Measurements from ENCODE around the gene MAP4K4.
"Not testable (repeated sequence)": the region's sequence is repeated elsewhere in the genome, so short reads cannot be mapped to it uniquely, and the experiment has no call there.

The MAP4K4 gene

DNA sequence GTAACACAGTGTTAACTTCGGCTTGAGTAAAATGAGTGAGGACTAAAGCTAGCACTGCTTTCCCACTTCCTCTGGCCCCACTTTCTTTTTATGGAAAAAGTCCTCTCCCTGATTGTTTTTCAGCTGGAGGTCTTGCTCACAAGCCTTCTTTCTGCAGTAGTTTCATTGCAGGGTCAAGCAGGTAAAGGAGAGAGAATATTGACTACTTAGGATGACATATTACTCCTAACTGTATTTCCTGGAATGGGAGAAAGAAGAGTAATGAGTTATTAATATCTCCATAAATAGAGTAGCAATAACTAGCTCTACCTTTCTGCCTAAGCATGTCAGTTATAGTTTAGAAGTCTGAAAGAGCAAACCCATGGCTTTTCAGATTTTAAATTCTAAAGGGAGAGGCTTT lies 45.0 kb downstream of the MAP4K4 start:
- no peak for DNase-seq (ENCODE audit: low read depth in 3 of 3)

DNA sequence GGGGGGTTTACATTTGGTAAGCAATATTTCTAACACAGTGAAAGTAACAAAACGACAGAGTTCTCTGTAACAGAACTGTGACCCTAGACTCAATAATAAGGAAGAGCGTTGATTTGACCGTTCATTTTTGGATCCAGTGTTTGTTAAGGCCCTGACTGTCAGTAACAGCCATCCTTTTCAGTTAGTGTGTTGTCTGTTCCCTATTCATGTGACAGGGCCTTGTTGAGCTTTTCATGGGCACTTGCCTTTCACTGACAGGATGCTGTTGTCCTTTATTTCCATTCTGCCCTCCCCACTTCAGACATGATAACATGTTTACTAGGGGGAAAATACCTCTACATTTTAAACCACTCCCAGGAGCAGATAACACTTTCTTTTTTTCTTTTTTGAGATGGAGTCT lies 45.8 kb downstream of the MAP4K4 start:
- no peak for DNase-seq (ENCODE audit: low read depth in 3 of 3)

DNA sequence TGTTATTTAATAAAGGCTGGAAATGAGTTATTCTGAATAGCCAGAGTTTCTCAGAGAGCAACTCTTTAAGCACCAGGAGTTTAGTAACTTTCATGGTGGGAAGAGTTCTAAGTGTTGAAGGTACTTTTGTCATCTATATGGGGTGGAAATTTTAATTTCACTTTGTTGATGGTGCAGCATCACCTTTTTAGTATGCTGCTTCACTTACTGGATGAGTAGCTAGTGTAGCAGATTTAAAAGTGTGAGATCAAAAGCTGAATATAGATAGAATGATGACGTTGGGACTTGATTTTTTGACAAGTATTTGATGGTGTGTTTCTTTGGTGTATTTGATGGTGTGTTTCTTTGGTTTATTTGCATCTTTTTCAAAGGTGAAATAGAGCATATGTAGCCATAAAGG lies 47.3 kb downstream of the MAP4K4 start:
- no peak for DNase-seq (ENCODE audit: low read depth in 3 of 3)

DNA sequence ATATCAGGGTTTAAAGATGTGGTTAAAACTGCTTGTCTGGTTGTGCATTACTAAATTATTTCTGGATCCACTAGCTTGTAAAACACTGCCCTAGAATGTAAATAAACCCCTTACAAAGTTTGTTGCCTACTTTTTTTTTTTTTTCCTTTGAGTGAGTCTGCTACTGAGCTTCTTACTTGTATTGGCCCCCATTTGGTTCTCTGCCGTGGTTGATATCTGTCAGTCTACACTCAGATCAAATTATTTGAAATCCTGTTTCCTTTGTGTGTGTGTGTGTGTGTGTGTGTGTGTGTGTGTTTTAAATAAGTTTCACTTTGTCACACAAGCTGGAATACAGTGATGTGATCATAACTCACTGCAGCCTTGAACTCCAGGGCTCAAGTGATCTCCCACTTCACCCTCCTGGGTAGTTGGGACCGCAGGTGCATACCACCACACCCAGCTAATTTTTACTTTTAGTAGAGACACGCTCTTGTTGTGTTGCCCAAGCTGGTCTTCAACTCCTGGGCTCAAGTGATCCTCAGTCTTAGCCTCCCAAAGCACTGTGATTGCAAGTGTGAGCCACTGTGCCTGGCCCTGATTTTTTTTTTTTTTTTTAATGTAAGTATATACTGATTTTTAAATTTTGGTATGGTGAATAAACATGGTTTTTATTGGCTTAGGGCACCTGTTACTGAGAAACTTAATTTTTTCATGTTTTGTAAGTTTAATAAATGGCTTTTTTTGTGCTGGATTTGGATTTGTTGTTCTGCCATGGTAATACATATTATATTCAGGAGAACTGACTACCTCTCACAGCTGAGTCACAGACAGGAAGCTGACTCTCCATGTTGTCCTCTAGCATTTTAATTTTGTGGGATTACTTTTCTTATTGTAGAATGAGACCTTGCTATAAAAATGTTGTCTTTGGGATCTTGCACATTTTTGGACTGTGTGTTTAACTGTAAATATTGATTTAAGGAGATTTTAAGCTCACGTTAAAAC lies 48.5 kb downstream of the MAP4K4 start:
- no peak for DNase-seq (ENCODE audit: low read depth in 3 of 3)

DNA sequence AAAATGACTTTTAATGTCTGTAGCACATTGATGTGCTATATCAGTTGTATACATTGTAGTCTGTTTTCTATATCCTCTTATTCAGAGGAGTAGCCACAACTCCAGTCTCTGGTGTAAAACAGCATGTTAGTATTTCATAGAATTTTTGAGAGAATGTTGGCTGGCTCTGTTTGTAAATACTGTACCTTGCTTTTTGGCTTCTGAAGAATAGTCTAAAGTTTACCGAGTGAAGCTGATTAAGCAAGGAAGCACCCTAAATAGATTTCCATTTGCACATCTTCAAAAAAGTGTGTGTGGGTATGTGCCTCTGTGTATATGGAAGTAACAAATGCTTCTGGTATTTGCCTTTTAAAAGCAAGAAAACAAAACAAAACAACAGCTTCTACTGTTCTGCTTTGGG lies 50.5 kb downstream of the MAP4K4 start:
- no peak for DNase-seq (ENCODE audit: low read depth in 3 of 3)

DNA sequence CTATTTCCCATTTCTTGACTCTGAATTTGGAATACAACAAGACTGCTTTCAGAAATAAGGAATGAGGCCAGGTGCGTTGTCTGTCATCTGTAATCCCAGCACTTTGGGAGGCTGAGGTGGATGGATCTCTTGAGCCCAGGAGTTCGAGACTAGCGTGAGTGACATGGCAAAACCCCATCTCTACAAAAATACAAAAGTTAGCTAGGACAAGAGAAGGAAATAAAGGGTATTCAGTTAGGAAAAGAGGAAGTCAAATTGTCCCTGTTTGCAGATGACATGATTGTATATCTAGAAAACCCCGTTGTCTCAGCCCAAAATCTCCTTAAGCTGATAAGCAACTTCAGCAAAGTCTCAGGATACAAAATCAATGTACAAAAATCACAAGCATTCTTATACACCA lies 51.0 kb downstream of the MAP4K4 start:
- not testable (repeated sequence) for DNase-seq (ENCODE audit: low read depth in 3 of 3)

DNA sequence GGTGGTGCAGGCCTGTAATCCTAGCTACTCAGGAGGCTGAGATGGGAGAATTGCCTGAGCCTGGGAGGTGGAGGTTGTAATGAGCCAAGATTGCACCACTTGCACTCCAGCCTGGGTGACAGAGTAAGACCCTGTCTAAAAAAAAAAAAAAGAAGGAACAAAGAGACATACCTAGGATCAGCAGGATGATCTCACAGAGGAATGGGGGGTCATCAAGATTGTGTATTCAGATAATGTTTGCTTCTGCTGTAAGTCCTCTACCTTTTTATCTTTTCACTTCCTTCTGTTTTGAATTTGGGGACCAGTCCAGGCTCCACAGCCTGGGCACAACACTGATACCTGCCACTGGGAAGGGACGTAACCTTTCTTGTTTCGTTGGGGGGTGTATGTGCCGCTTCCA lies 53.2 kb downstream of the MAP4K4 start:
- DNase-seq (ENCODE audit: low read depth in 3 of 3), result no peak

DNA sequence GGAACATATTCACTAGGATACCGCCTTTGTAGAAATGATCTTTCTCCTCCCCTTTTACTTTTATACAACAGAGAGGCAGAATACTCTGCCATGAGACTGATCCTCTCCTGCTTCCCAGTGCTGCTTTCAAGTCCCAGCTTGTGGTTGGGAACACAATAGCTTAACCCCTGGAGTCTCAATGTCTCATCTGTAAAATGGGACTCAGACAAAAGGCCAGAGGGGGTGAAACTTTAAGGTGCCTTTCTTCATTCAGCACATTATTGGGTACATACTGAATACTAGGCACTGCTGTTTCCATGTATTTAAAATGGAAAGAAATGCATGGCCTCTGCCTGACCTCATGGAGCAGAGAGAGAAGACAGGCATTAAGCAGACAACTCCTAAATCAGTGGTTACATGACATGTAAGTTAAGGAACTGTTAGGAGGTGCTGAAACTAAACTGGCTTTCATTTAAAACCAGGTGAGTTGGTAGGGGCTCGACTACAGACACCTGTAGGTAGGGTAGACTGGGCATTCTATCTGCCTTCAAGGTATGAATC lies 53.8 kb downstream of the MAP4K4 start:
- no peak for DNase-seq (ENCODE audit: low read depth in 3 of 3)

DNA sequence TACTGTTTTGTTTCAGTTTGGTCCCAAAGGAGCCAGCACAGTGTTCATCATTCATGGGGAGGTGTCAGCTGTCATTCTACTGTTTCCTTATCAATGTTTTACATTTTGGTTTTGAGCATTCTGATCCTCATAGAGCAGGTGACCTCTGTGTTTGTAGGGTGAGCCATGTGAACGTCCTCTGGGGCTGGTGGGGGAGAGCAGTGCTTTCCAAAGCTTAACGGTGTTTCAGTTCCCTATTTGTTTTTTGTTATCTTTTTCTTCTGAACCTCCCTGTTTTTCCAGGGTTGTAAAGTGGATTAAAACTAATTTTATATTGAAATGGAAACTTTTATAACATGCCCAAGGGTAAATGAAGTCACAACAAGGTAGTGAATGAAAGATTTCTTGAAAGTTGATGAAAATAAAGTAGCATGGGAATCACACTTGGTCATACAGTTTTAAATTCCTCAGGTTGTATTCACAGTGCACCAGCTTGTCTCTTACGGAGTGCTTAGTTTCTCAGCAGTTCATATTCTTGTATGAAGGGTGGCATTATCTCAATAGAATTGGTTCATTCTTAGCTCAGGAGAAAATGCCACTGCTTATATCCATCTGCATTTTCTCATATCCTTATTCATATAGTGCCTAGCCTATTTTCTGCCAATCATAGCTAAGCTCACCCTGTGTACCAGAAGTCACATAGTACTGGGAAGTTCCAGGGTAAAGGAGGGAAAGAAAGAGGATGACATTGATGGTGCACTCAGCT lies 54.5 kb downstream of the MAP4K4 start:
- no peak for DNase-seq (ENCODE audit: low read depth in 3 of 3)

DNA sequence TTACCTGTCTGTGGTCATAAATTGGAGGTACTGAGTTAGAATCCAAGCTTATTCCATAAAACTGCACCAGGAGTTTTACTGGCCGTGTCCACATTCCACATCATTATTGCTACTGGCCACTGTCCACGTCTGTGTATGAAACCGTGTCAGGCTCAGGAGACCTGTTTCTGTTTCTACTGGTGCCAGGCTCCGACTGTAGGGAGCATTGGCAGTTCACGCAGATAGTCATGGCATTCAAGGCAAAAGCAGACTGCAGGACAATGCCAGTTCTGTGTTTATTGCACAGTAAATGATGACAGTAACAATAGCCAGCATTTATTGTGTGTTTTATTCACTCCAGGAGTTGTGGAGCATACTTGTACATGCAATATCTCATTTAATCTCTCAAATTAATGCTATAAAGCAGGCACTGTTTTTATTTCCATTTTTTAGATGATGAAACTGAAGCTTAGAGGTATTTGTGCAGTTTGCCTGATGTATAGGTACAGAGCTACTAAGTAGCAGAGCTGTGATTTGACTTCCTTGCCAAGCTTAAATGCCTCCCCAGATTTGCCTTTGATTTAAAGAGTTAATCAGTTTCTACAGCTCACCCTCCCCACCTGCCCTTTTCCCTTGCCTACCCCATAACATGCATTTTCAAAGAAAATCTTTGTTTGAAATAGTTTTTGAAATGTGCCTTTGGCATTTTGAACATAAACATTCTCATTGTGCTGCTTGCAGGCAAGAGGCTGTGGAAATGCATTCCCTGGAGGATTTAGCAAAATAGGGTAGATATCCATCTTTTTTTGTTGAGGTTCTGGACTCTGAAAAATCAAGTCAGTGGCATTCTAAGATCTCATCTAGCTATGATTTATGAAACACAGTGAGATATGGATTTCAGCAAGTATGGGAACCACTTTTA lies 55.5 kb downstream of the MAP4K4 start:
- DNase-seq (ENCODE audit: low read depth in 3 of 3), result no peak

DNA sequence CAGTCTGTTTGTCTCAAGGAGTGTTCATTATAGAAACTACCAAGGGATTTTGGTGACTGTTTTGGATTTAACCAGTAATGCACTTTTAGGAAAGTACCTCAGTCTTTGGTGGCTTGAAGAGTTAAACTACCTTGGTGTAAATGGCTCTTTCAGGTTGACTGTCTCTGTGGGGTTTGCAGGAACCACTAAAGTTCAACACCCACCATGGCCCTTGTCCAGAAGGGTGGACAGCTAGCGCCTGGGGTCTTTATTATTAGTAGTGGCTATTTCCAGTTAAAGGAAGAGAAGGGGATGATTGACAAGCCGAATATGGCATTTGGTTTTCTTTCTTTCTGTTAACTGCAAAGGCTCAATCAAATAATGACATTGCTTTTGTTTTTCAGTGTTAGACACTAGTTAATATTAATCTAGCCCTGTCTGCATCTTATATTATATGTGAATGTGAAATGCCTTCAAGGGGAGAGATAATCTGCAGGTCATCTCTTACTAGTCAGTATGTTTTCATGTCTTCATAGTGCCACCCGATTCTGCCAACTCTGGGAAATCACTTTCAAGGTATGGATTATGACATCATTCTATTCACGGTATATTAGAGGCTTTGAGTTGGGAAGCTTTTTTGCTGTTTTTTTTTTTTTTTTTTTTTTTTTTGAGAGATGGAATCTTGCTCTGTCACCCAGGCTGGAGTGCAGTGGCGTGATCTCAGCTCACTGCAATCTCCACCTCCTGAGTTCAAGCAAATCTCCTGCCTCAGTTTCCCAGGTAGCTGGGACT lies 56.4 kb downstream of the MAP4K4 start:
- no peak for DNase-seq (ENCODE audit: low read depth in 3 of 3)

DNA sequence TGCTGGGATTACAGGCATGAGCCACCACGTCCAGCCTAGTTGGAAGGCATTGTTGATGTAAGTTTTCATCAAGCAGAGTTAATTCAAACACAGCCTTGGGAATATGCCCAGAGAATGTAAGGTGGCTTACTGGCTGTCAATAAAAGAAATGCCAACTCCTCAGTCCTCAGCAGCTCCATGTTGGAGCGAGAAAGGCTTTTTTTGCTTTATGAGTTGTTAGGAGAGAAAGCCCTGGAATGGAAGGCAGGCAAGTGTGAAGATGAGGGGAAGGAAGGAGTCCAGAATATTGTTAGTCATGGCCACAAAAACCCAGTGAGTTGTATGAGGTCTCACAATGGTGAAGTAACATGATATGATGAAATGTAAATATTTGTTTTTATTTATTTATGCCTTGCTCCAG lies 57.1 kb downstream of the MAP4K4 start:
- no peak for DNase-seq (ENCODE audit: low read depth in 3 of 3)

DNA sequence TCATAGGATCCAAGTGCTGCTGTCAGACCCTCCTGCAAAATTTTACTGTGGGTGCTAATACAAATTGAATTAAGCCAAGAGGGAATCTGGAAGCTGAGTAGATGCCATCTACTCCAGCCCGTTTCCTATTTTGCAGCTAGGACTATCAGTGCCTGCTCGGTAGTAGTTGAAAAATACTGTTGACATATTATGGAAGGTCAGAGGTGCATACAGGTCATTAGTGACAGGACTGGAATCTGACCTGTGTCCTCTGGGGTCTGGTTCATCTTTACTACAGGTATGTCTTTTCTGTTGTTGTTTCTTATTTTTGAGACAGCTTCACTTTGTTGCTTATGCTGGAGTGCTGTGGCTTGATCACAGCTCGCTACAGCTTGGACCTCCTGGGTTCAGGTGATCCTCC lies 58.8 kb downstream of the MAP4K4 start:
- no peak for DNase-seq (ENCODE audit: low read depth in 3 of 3)

DNA sequence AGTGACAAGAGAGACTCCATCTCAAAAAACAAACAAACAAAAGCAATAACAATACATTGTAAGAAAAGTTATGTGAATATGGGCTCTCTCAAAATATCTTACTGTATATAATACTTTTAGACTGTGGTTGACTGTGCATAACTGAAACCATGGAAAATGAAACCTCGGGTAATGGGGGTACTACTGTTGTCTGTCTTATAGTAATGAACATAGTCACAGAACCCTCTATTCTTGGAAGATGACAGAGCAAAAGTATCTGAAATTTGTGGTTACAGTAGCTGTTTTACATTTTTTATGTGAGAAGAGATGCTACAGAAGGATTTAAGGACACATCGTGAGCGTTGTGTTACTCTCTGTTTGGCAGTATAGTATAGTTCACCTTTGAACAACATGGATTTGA lies 60.5 kb downstream of the MAP4K4 start:
- no peak for DNase-seq (ENCODE audit: low read depth in 3 of 3)

DNA sequence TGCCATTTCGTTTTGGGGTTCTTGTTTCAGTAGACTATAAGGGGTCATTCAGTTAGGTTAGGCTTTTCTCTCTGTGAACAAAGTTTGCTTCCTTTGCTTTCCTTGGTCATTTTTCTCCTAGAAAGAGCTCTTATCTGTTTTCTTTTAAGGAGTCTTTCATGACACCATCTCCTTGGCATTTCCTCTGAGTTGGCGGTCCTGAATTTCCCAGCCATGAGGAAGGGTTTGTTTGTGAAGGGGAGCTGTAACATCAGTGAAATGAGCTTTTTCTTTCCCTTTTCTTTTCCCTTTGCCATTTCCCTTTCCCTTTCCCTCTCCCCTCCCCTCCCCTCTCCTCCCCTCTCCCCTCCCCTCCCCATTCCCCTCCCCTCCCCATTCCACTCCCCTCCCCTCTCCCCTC lies 61.7 kb downstream of the MAP4K4 start:
- DNase-seq (ENCODE audit: low read depth in 3 of 3), result no peak

DNA sequence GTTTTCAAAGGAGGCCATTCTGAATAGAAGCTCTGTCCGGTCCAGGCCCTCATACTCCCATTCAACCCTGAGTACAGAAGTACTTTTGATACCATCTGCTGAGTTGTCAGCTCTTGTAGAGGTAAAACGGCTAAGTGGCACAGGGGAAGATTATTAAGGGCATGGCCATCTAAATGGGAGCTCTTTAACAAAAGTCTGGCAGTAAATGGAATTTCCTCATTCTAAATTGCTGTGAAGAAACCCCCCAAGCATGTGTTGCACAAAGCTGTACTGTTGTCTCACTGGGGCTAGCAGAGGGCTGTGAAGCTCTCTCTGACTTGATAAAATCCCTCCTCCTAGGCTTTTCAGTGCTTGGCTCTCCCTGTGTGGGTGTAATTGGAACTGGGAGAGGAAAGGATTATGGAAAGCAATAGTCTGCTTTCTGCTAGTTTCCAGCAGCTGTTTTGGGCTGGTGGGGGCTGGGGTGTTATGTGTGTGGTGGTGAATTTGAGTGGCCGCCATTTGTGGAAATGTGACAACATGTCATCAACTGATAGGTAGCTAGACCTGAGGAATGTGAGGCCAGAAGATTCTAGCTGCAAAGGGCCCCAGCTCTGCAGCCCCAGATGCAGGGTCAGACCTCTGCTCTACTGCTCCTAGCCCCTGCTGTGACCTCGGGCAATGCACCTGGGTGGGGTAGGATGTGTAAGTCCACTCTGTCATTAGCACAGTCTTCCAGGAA lies 65.1 kb downstream of the MAP4K4 start:
- DNase-seq (ENCODE audit: low read depth in 3 of 3), result no peak

DNA sequence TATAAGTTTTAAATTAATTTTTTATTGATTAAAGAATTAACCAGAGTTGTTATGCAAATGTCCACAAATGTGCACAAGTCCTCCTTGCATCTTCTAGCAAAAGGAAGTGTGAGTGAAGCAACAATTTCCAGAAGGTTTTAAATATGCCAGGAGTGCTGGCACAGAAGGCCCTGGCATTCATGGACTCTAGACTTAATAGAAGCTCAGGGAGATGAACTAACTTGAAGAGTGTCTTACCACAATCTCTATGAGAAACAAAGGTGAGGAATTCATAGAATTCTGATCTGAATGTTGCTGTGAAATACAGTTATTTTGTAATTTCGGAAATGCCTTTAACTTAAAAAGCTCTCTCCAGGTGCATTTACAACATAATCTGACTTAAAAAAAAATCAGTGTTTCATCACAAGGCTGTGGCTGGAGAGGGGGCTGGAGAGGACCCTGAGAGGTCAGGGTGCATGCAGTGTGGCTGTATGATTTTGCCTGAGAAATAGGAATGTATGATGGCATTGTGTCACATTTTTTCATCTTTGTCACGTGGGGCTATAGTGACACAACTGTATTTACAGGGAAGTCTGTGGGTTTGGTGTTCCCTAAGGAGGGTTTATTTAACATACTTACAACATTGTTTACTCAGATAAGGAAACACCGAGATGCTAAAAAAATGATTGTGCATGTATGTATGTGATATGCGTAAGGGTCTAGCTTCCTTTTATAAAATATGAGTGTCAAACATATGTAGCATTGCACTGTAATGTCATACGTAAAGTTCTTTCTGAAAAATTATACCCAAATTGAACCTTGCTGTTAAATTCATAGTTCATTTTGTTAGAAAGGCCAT lies 66.2 kb downstream of the MAP4K4 start:
- DNase-seq (ENCODE audit: low read depth in 3 of 3), result no peak

DNA sequence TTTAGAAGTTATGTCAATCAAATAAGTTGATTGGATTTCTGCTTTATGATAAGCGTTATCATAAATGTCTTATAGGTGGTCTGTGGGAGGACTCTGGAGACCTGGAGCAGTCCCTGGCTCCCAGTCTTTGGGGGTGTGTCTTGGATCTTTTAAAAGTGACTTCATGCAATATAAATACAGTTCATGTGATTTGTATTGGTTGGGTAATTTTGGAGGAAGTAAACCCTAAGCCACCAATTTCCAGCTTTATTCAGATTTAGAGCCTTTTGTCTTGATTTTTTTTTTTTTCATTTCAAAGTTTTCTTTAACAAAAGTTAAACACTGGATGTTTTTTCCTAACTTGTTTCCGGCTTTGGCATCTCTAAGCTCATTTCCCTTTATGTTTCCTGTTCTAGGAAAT lies 68.8 kb downstream of the MAP4K4 start:
- DNase-seq (ENCODE audit: low read depth in 3 of 3), result no peak

Measured in stimulated activated CD4-positive, alpha-beta T cell treated with anti-CD3 and anti-CD28 coated beads, TNF-alpha, amount 100 ng/mL, for 24 hours (primary cell).